NB4 (cell line): Measurements from ENCODE around the gene APEH.

ENCODE experiments used
- POLR2A ChIP-seq: IDR thresholded peaks from 2 replicates; pipeline ENCODE4 v1.6.1; 2011; ENCODE audit warnings: mild to moderate bottlenecking; ENCODE audit not compliant: insufficient read length; ENCODE audit errors: extremely low read depth
- TF ChIP-seq, protein P1 (sequence below): IDR thresholded peaks from one replicate; pipeline ENCODE4 v1.5.1; 2012; ENCODE audit warnings: low read depth, low read length

DNA sequence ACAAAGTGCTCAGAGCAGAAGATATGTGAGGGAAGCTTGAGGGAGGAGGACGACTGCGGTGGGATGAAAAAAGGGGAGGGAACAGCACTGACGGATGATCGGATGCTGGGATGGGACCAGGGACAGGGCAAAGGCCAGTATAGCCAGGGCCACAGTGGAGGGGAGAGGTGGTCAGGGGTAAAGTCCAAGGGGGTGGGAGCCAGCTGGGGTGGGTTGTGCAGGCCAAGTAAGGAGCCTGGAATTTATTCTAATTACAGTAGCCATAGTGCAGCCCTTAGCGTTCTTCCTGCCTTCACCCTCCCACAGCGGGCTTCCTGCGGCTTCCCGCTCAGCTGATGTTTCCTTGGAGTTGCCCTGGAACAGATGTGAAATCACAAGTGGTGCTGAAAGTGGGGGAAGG, 7.6 kb upstream of the APEH start:
- TF ChIP-seq, protein P1, sequence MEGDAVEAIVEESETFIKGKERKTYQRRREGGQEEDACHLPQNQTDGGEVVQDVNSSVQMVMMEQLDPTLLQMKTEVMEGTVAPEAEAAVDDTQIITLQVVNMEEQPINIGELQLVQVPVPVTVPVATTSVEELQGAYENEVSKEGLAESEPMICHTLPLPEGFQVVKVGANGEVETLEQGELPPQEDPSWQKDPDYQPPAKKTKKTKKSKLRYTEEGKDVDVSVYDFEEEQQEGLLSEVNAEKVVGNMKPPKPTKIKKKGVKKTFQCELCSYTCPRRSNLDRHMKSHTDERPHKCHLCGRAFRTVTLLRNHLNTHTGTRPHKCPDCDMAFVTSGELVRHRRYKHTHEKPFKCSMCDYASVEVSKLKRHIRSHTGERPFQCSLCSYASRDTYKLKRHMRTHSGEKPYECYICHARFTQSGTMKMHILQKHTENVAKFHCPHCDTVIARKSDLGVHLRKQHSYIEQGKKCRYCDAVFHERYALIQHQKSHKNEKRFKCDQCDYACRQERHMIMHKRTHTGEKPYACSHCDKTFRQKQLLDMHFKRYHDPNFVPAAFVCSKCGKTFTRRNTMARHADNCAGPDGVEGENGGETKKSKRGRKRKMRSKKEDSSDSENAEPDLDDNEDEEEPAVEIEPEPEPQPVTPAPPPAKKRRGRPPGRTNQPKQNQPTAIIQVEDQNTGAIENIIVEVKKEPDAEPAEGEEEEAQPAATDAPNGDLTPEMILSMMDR = no peak
- no peak for TF ChIP-seq POLR2A
